Measurements from ENCODE around the gene MET.

DNA sequence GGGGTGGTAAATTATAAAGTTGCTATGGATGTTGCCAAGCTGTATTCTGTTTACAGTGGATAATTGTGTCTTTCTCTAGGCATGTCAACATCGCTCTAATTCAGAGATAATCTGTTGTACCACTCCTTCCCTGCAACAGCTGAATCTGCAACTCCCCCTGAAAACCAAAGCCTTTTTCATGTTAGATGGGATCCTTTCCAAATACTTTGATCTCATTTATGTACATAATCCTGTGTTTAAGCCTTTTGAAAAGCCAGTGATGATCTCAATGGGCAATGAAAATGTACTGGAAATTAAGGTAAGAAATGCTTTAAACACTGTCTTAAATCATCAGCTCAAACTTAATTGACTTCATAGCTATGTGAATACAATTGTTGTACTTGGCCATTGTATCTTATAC, 91.0 kb downstream of the MET start:
- TF ChIP-seq POLR2AphosphoS5 (IDR thresholded peaks at IDR 0.05; ENCODE audit: insufficient read depth in 1 of 2, low read depth in 1 of 2) (no peak), POLR2A (IDR thresholded peaks at IDR 0.05) (no peak)
- TF ChIP-seq, protein P1, sequence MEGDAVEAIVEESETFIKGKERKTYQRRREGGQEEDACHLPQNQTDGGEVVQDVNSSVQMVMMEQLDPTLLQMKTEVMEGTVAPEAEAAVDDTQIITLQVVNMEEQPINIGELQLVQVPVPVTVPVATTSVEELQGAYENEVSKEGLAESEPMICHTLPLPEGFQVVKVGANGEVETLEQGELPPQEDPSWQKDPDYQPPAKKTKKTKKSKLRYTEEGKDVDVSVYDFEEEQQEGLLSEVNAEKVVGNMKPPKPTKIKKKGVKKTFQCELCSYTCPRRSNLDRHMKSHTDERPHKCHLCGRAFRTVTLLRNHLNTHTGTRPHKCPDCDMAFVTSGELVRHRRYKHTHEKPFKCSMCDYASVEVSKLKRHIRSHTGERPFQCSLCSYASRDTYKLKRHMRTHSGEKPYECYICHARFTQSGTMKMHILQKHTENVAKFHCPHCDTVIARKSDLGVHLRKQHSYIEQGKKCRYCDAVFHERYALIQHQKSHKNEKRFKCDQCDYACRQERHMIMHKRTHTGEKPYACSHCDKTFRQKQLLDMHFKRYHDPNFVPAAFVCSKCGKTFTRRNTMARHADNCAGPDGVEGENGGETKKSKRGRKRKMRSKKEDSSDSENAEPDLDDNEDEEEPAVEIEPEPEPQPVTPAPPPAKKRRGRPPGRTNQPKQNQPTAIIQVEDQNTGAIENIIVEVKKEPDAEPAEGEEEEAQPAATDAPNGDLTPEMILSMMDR (IDR thresholded peaks at IDR 0.05), result no peak
